Skeletal muscle satellite cell (primary cell): ENCODE results near the gene ENTPD6.
"Not testable (repeated sequence)": the region's sequence is repeated elsewhere in the genome, so short reads cannot be mapped to it uniquely, and the experiment has no call there.

Experiments used
- H3K27me3 ChIP-seq: 2 replicates; pipeline ENCODE4 v1.7.0; 2013; ENCODE audit warnings: low read length; ENCODE audit not compliant: control insufficient read depth, insufficient read depth
- H3K36me3 ChIP-seq: 2 replicates; pipeline ENCODE4 v1.7.0; 2013; ENCODE audit warnings: mild to moderate bottlenecking, control low read depth, low read length; ENCODE audit not compliant: insufficient read depth
- H3K4me1 ChIP-seq: 2 replicates; pipeline ENCODE4 v1.7.0; 2013; ENCODE audit warnings: low read length; ENCODE audit not compliant: control insufficient read depth, insufficient read depth
- H3K4me2 ChIP-seq: 2 replicates; pipeline ENCODE4 v1.7.0; 2013; ENCODE audit warnings: mild to moderate bottlenecking, low read length
- H3K4me3 ChIP-seq: 2 replicates; pipeline ENCODE4 v1.7.0; 2013; ENCODE audit warnings: low read length
- H3K9ac ChIP-seq: 2 replicates; pipeline ENCODE4 v1.7.0; 2013; ENCODE audit warnings: mild to moderate bottlenecking, low read depth, low read length, moderate library complexity
- H3K9me3 ChIP-seq: replicated peaks from 2 replicates; pipeline ENCODE4 v1.7.0; 2013; ENCODE audit warnings: mild to moderate bottlenecking, control low read depth, low read length

Gene ENTPD6

GRCh38 chr20:25166105-25166782 lies 29.3 kb upstream of the ENTPD6 start:
- peaks cover 15% of the 10 kb centered on the region for H3K27me3 ChIP-seq
- H3K4me3 ChIP-seq, H3K4me2 ChIP-seq, H3K36me3 ChIP-seq, H3K4me1 ChIP-seq, H3K9ac ChIP-seq, H3K9me3 ChIP-seq: not testable (repeated sequence)

- H3K36me3 ChIP-seq = no peaks in the 10 kb centered on the region
- H3K4me2 ChIP-seq = no peak overlapping the region
- H3K9ac ChIP-seq = no peak overlapping the region
- H3K4me1 ChIP-seq = peaks cover 8% of the 10 kb centered on the region
- H3K9me3 ChIP-seq = no peaks in the 10 kb centered on the region
- peaks cover 19% of the 10 kb centered on the region for H3K27me3 ChIP-seq
- no peak overlapping the region for H3K4me3 ChIP-seq
Observed at GRCh38 chr20:25173321-25173720, 22.2 kb upstream of the ENTPD6 start.

- Histone ChIP-seq H3K27me3 (peaks cover 19% of the 10 kb centered on the region), H3K4me1 (peaks cover 12% of the 10 kb centered on the region), H3K9ac (no peak overlapping the region), H3K4me3 (no peak overlapping the region), H3K9me3 (no peaks in the 10 kb centered on the region), H3K4me2 (no peak overlapping the region), H3K36me3 (no peaks in the 10 kb centered on the region)
Observed at GRCh38 chr20:25173886-25174308, 21.6 kb upstream of the ENTPD6 start.

GRCh38 chr20:25176184-25176583 lies 19.3 kb upstream of the ENTPD6 start:
- peaks cover 21% of the 10 kb centered on the region for H3K4me1 ChIP-seq
- peaks cover 19% of the 10 kb centered on the region for H3K27me3 ChIP-seq
- no peak overlapping the region for H3K4me2 ChIP-seq
- no peak overlapping the region for H3K4me3 ChIP-seq
- no peak overlapping the region for H3K9ac ChIP-seq
- no peaks in the 10 kb centered on the region for H3K9me3 ChIP-seq
- no peaks in the 10 kb centered on the region for H3K36me3 ChIP-seq

- H3K36me3 ChIP-seq = no peaks in the 10 kb centered on the region
Observed at GRCh38 chr20:25177890-25178321, 17.6 kb upstream of the ENTPD6 start.

GRCh38 chr20:25178563-25179438 lies 16.7 kb upstream of the ENTPD6 start:
- peaks cover 21% of the 10 kb centered on the region for H3K4me1 ChIP-seq
- H3K4me3 ChIP-seq = no peak overlapping the region
- peak overlapping the region; percentile 53 for H3K4me2 ChIP-seq
- H3K36me3 ChIP-seq = no peaks in the 10 kb centered on the region
- H3K9ac ChIP-seq = no peak overlapping the region
- H3K27me3 ChIP-seq = peaks cover 14% of the 10 kb centered on the region
- no peaks in the 10 kb centered on the region for H3K9me3 ChIP-seq

More at GRCh38 chr20:25177890-25178321, 17.6 kb upstream of the ENTPD6 start:
- H3K9me3 ChIP-seq = no peaks in the 10 kb centered on the region
- no peak overlapping the region for H3K4me2 ChIP-seq
- H3K9ac ChIP-seq = no peak overlapping the region
- H3K4me3 ChIP-seq = no peak overlapping the region
- H3K27me3 ChIP-seq = peaks cover 19% of the 10 kb centered on the region
- peaks cover 21% of the 10 kb centered on the region for H3K4me1 ChIP-seq

GRCh38 chr20:25179439-25180089 lies 15.9 kb upstream of the ENTPD6 start:
- no peaks in the 10 kb centered on the region for H3K9me3 ChIP-seq
- no peak overlapping the region for H3K9ac ChIP-seq
- peaks cover 21% of the 10 kb centered on the region for H3K4me1 ChIP-seq
- H3K27me3 ChIP-seq = peaks cover 11% of the 10 kb centered on the region
- H3K36me3 ChIP-seq = no peaks in the 10 kb centered on the region
- peak overlapping the region; percentile 15 for H3K4me2 ChIP-seq
- H3K4me3 ChIP-seq = no peak overlapping the region

GRCh38 chr20:25184391-25184790 lies 11.1 kb upstream of the ENTPD6 start:
- not testable (repeated sequence) for H3K4me2 ChIP-seq, H3K4me1 ChIP-seq, H3K9me3 ChIP-seq, H3K4me3 ChIP-seq, H3K36me3 ChIP-seq, H3K9ac ChIP-seq
- H3K27me3 ChIP-seq = peaks cover 15% of the 10 kb centered on the region

GRCh38 chr20:25187220-25187619 lies 8.3 kb upstream of the ENTPD6 start:
- Histone ChIP-seq H3K36me3 (no peaks in the 10 kb centered on the region), H3K4me2 (no peak overlapping the region), H3K9me3 (no peaks in the 10 kb centered on the region), H3K27me3 (peaks cover 35% of the 10 kb centered on the region), H3K4me1 (no peaks in the 10 kb centered on the region), H3K4me3 (no peak overlapping the region), H3K9ac (no peak overlapping the region)

- no peak overlapping the region for H3K4me2 ChIP-seq
- H3K27me3 ChIP-seq = peaks cover 35% of the 10 kb centered on the region
- no peaks in the 10 kb centered on the region for H3K36me3 ChIP-seq
- no peak overlapping the region for H3K4me3 ChIP-seq
- no peaks in the 10 kb centered on the region for H3K9me3 ChIP-seq
- H3K4me1 ChIP-seq = no peaks in the 10 kb centered on the region
- no peak overlapping the region for H3K9ac ChIP-seq
Observed at GRCh38 chr20:25187635-25188034, 7.9 kb upstream of the ENTPD6 start.

- Histone ChIP-seq H3K4me1 (no peaks in the 10 kb centered on the region), H3K4me2 (no peak overlapping the region), H3K27me3 (peaks cover 35% of the 10 kb centered on the region), H3K9ac (no peak overlapping the region), H3K9me3 (no peaks in the 10 kb centered on the region), H3K36me3 (no peaks in the 10 kb centered on the region), H3K4me3 (no peak overlapping the region)
Observed at GRCh38 chr20:25188218-25188617, 7.3 kb upstream of the ENTPD6 start.
